Psoas muscle (tissue), 8 donors: ENCODE results near the gene NFE2L1. TPM values are rescaled to one million over a fixed set of nuclear protein-coding genes. Genes with fewer than 3 reads are reported as not detected.

Source experiments
- ATAC-seq, 4 donors: fragments of 200-7000 bp; cut with Tn5 transposase; one replicate each; pipeline ENCODE4 v1.9.1; 2020; ENCODE audit warnings: moderate library complexity in 3 of 4, mild to moderate bottlenecking in 2 of 4
- DNase-seq, 2 donors: peaks; one replicate each; pipeline ENCODE4 v3.0.0-alpha.2; 2020
- H3K27ac ChIP-seq: fragments of 200-600 bp; one replicate; pipeline ENCODE4 v1.8.0; 2022
- H3K27me3 ChIP-seq, 3 donors: fragments of 200-600 bp in 1 of 3; one replicate each; pipeline versions ENCODE4 v1.6.1 to v1.8.0; 2013 to 2022; ENCODE audit warnings: low read length in 2 of 3, mild to moderate bottlenecking in 2 of 3, moderate library complexity in 1 of 3; ENCODE audit not compliant: insufficient read depth in 3 of 3
- H3K36me3 ChIP-seq, 2 donors: fragments of 200-600 bp in 1 of 2; one replicate each; pipeline versions ENCODE4 v1.6.1 to v1.8.0; 2013 to 2022; ENCODE audit warnings: low read depth in 1 of 2, mild to moderate bottlenecking in 1 of 2, moderate library complexity in 1 of 2; ENCODE audit not compliant: insufficient read depth in 1 of 2
- H3K4me1 ChIP-seq: fragments of 200-600 bp; one replicate; pipeline ENCODE4 v1.8.0; 2022
- H3K4me3 ChIP-seq: fragments of 200-600 bp; one replicate; pipeline ENCODE4 v1.8.0; 2022; ENCODE audit warnings: mild to moderate bottlenecking
- H3K9me3 ChIP-seq: fragments of 200-600 bp; one replicate; pipeline ENCODE4 v1.8.0; 2022
- CTCF ChIP-seq: fragments of 200-600 bp; IDR thresholded peaks from one replicate; pipeline ENCODE4 v1.8.0; 2022; ENCODE audit warnings: antibody characterized with exemption
- WGBS, 3 donors: extraction: QIAGEN DNeasy Blood & Tissue Kit; methylation state at CpG; one replicate each; pipeline versions ENCODE4 v1.1.6 to v1.1.7; 2013; 5-methylcytosine and 5-hydroxymethylcytosine counted together
- intact Hi-C, 2 donors: fragments of 100-400 bp; cut with DNase I; formaldehyde crosslinking; loops; one replicate each; pipeline versions ENCODE4 v1.11.0 to v1.14.2; 2022
- polyA plus RNA-seq, 3 donors: library from polyadenylated mRNA; stranded (reverse); fragments of 200-250 nt; gene quantifications; one replicate each; pipeline ENCODE4 v1.2.3, GENCODE V29; 2013
- total RNA-seq, 4 donors: library from RNA; stranded (reverse); fragmentation: NEBNext Ultra II Directional in 2 of 4; extraction: Animal tissue kit (Norgen Biotek cat#: 25700) in 2 of 4; gene quantifications; one replicate each; pipeline versions ENCODE4 v1.2.1 to v1.2.4, GENCODE V29; 2021 to 2023
- donor health status: healthy with polysubstance abuse.
- donor health status: DM: no; HTN: no; CAD: no; lungs with moderate emphysema.
- donor health status: Bipolar disorder and iron deficiency.
- donor health status: healthy.
- donor health status: DM: yes; HTN: yes; CAD: no.
- donor health status: DM: no; HTN: no; CAD: no.
- donor health status: DM: no; HTN: no; CAD: no.
- donor health status: DM: yes; HTN: yes; CAD: no.

The NFE2L1 gene
- total and polyA plus RNA-seq, 7 donors: 308 to 1,601 (median 1,124) TPM

DNA sequence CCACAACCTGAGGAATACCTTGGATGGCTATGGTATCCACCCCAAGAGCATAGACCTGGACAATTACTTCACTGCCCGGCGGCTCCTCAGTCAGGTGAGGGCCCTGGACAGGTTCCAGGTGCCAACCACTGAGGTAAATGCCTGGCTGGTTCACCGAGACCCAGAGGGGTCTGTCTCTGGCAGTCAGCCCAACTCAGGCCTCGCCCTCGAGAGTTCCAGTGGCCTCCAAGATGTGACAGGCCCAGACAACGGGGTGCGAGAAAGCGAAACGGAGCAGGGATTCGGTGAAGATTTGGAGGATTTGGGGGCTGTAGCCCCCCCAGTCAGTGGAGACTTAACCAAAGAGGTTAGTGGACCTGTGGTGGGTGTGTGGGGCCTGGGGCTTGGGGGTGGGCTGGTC lies 3.1 kb downstream of the NFE2L1 start:
- WGBS, 3 donors: 29 to 54% (median 35%) methylated on average over 10 of the region's 10 CpGs

GRCh38 chr17:48051706-48052486 lies 3.7 kb downstream of the NFE2L1 start:
- Histone ChIP-seq H3K4me3 (peak overlapping the region; percentile 87), H3K4me1 (peaks cover 57% of the 10 kb centered on the region), H3K27me3 (no peaks in the 10 kb centered on the region), H3K9me3 (no peaks in the 10 kb centered on the region), H3K36me3 (peaks cover 4 to 49% of the 10 kb centered on the region in 2 donors), H3K27ac (peak overlapping the region; percentile 97)
- intact Hi-C loops: loop anchor here in 1 of 2 donors (2.0 kb wide), 1 partner anchor 13 kb away; no protein-coding TSS in a partner anchor
- ATAC-seq (peak in 3 of 4 donors; percentile 29 to 43 (median 31)), DNase-seq (peak; percentile 63 to 86)
- TF ChIP-seq CTCF: no peak
- 7 to 22% (median 13%) methylated on average over 5 of the region's 5 CpGs for WGBS, 3 donors

More for the DNA sequence above, 3.1 kb downstream of the NFE2L1 start:
- intact Hi-C loops: loop anchor here in 1 of 2 donors (2.0 kb wide), 1 partner anchor 14 kb away; no protein-coding TSS in a partner anchor
- no peaks in the 10 kb centered on the region for H3K9me3 ChIP-seq
- H3K4me1 ChIP-seq: peaks cover 54% of the 10 kb centered on the region
- ATAC-seq: no peak
- no peak for TF ChIP-seq CTCF
- peak overlapping the region; percentile 97 for H3K27ac ChIP-seq
- H3K4me3 ChIP-seq: peak overlapping the region; percentile 87
- H3K27me3 ChIP-seq: no peaks in the 10 kb centered on the region
- DNase-seq: no peak
- H3K36me3 ChIP-seq: peaks cover 3 to 43% of the 10 kb centered on the region in 2 donors

DNA sequence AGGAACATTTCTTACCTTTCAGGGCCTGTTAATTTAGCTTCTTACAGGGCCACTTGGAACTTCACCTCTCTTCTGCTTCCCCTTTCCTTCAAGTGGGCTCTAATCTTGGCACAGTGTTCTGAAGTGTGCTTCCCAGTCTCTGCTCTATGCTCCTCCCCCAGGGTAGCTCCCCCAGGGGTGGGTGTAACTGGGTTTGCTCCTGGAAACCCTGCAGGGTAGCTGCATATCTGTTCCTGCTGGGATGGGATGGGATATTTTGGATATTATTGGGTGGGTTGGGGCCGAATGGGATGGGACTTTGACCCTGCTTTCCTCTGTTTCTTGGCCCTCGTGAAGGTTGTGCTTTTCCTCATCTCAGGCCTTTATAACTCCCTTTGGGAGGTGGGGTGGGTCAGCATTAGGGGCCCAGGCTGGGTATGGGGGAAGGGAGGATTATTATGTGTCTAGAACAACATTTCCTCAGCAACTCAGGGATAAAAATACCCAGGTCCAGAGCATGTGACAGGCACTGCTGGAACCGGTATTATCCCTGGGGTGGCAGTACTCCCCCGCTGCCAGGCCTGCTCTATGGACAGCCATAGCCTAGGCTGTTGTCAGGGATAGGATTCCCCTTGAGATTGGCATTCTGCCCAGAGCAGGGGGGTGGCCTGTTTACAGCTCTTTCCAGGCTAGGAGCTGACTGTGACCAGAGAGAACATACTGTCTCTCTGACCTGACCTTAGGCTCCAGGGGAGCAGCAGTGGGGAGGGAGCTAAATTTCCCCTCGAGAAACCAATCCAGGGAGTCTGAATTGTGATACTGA lies 5.0 kb downstream of the NFE2L1 start:
- peak overlapping the region; percentile 97 for H3K27ac ChIP-seq
- TF ChIP-seq CTCF: no peak
- ATAC-seq (peak; percentile 60 to 71 (median 64)), DNase-seq (peak; percentile 86 to 96)
- intact Hi-C loops: no loop called here
- H3K27me3 ChIP-seq: no peaks in the 10 kb centered on the region
- 3 to 10% (median 5%) methylated on average over 5 of the region's 5 CpGs for WGBS, 3 donors
- H3K9me3 ChIP-seq: no peaks in the 10 kb centered on the region
- peak overlapping the region; percentile 87 for H3K4me3 ChIP-seq
- H3K4me1 ChIP-seq: peaks cover 69% of the 10 kb centered on the region
- H3K36me3 ChIP-seq: peaks cover 15 to 61% of the 10 kb centered on the region in 2 donors

GRCh38 chr17:48053758-48054237 lies 5.6 kb downstream of the NFE2L1 start:
- intact Hi-C loops: no loop called here
- DNase-seq (no peak), ATAC-seq (peak in 1 of 4 donors; percentile 2)
- Histone ChIP-seq H3K4me1 (peaks cover 75% of the 10 kb centered on the region), H3K36me3 (peaks cover 18 to 68% of the 10 kb centered on the region in 2 donors), H3K9me3 (no peaks in the 10 kb centered on the region), H3K27ac (peak overlapping the region; percentile 97), H3K27me3 (no peaks in the 10 kb centered on the region), H3K4me3 (peak overlapping the region; percentile 87)
- TF ChIP-seq CTCF: no peak
- WGBS, 3 donors: 8 to 12% (median 8%) methylated on average over 6 of the region's 6 CpGs
